Measurements from ENCODE around the gene WASHC4. TPM values are rescaled to one million over a fixed set of nuclear protein-coding genes. Genes with fewer than 3 reads are reported as not detected.

WASHC4 gene
- total RNA-seq, 2 experiments from 2014 or later: 32.5 to 33.6 TPM

GRCh38 chr12:105206686-105207374 lies 99.3 kb downstream of the WASHC4 start:
- CTCF ChIA-PET: no interaction called here

GRCh38 chr12:105209091-105209490 lies 101.6 kb downstream of the WASHC4 start:
- intact Hi-C loops (cut with DNase I, micrococcal nuclease): no loop called here
- no peak for DNase-seq
- Histone ChIP-seq H3K27ac (ENCODE audit: low read depth in 1 of 2, low read length in 2 of 2) (no peak overlapping the region), H3K4me1 (ENCODE audit: insufficient read depth, low read length) (no peaks in the 10 kb centered on the region), H3K9me3 (ENCODE audit: control insufficient read depth in 1 of 2, insufficient read depth in 1 of 2, low read length in 2 of 2) (no peaks in the 10 kb centered on the region), H3K4me3 (ENCODE audit: low read length) (no peak overlapping the region), H3K27me3 (ENCODE audit: control insufficient read depth in 1 of 2, insufficient read depth in 2 of 2, low read length in 2 of 2) (no peaks in the 10 kb centered on the region), H3K36me3 (ENCODE audit: insufficient read depth, low read length) (peaks cover 66% of the 10 kb centered on the region)
- H3K4me3 Mint-ChIP-seq: no peak overlapping the region
- ATAC-seq (ENCODE audit: poor library complexity): no peak
- no peaks in the 10 kb centered on the region for H3K9me3 Mint-ChIP-seq
- H3K27me3 Mint-ChIP-seq: no peaks in the 10 kb centered on the region
- TF ChIP-seq, protein P1, sequence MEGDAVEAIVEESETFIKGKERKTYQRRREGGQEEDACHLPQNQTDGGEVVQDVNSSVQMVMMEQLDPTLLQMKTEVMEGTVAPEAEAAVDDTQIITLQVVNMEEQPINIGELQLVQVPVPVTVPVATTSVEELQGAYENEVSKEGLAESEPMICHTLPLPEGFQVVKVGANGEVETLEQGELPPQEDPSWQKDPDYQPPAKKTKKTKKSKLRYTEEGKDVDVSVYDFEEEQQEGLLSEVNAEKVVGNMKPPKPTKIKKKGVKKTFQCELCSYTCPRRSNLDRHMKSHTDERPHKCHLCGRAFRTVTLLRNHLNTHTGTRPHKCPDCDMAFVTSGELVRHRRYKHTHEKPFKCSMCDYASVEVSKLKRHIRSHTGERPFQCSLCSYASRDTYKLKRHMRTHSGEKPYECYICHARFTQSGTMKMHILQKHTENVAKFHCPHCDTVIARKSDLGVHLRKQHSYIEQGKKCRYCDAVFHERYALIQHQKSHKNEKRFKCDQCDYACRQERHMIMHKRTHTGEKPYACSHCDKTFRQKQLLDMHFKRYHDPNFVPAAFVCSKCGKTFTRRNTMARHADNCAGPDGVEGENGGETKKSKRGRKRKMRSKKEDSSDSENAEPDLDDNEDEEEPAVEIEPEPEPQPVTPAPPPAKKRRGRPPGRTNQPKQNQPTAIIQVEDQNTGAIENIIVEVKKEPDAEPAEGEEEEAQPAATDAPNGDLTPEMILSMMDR (IDR thresholded peaks at IDR 0.05): no peak
- CTCF ChIA-PET: no interaction called here
- no peaks in the 10 kb centered on the region for H3K4me1 Mint-ChIP-seq (ENCODE audit: low read depth)
- no peak overlapping the region for H3K27ac Mint-ChIP-seq
- POLR2A ChIA-PET: no interaction called here
- H3K36me3 Mint-ChIP-seq (ENCODE audit: low read depth): peaks cover 83% of the 10 kb centered on the region

More at GRCh38 chr12:105206686-105207374, 99.3 kb downstream of the WASHC4 start:
- H3K36me3 Mint-ChIP-seq (ENCODE audit: low read depth): peaks cover 90% of the 10 kb centered on the region
- Histone ChIP-seq H3K4me1 (ENCODE audit: insufficient read depth, low read length) (no peaks in the 10 kb centered on the region), H3K36me3 (ENCODE audit: insufficient read depth, low read length) (peaks cover 82% of the 10 kb centered on the region), H3K27me3 (ENCODE audit: control insufficient read depth in 1 of 2, insufficient read depth in 2 of 2, low read length in 2 of 2) (no peaks in the 10 kb centered on the region), H3K4me3 (ENCODE audit: low read length) (no peak overlapping the region), H3K9me3 (ENCODE audit: control insufficient read depth in 1 of 2, insufficient read depth in 1 of 2, low read length in 2 of 2) (no peaks in the 10 kb centered on the region), H3K27ac (ENCODE audit: low read depth in 1 of 2, low read length in 2 of 2) (no peak overlapping the region)
- no peak overlapping the region for H3K4me3 Mint-ChIP-seq
- no peaks in the 10 kb centered on the region for H3K9me3 Mint-ChIP-seq
- TF ChIP-seq, protein P1 (IDR thresholded peaks at IDR 0.05): no peak
- H3K27me3 Mint-ChIP-seq: no peaks in the 10 kb centered on the region
- POLR2A ChIA-PET: no interaction called here
- H3K27ac Mint-ChIP-seq: no peak overlapping the region
- intact Hi-C loops (cut with DNase I, micrococcal nuclease): no loop called here
- no peaks in the 10 kb centered on the region for H3K4me1 Mint-ChIP-seq (ENCODE audit: low read depth)
- ATAC-seq (ENCODE audit: poor library complexity) (no peak), DNase-seq (no peak)

- Mint-ChIP-seq H3K4me1 (ENCODE audit: low read depth) (no peaks in the 10 kb centered on the region), H3K9me3 (no peaks in the 10 kb centered on the region), H3K27me3 (no peaks in the 10 kb centered on the region), H3K36me3 (ENCODE audit: low read depth) (peaks cover 84% of the 10 kb centered on the region), H3K27ac (no peak overlapping the region), H3K4me3 (no peak overlapping the region)
- TF ChIP-seq, protein P1 (IDR thresholded peaks at IDR 0.05): no peak
- no peak overlapping the region for H3K27ac ChIP-seq (ENCODE audit: low read depth in 1 of 2, low read length in 2 of 2)
- ChIA-PET POLR2A (no interaction called here), CTCF (no interaction called here)
- H3K36me3 ChIP-seq (ENCODE audit: insufficient read depth, low read length): peaks cover 60% of the 10 kb centered on the region
- ATAC-seq (ENCODE audit: poor library complexity) (no peak), DNase-seq (no peak)
- no peaks in the 10 kb centered on the region for H3K27me3 ChIP-seq (ENCODE audit: control insufficient read depth in 1 of 2, insufficient read depth in 2 of 2, low read length in 2 of 2)
- intact Hi-C loops (cut with DNase I, micrococcal nuclease): no loop called here
- no peak overlapping the region for H3K4me3 ChIP-seq (ENCODE audit: low read length)
- H3K4me1 ChIP-seq (ENCODE audit: insufficient read depth, low read length): no peaks in the 10 kb centered on the region
- H3K9me3 ChIP-seq (ENCODE audit: control insufficient read depth in 1 of 2, insufficient read depth in 1 of 2, low read length in 2 of 2): no peaks in the 10 kb centered on the region
Observed at GRCh38 chr12:105212438-105212837, 104.9 kb downstream of the WASHC4 start.
